Kidney (tissue), 14 donors: ENCODE measurements around the gene UBAP1. TPM values are rescaled to one million over a fixed set of nuclear protein-coding genes. Genes with fewer than 3 reads are reported as not detected.

Experiments
- DNase-seq, 5 donors: peaks; one replicate each; pipeline ENCODE4 v3.0.0-alpha.2; 2013 to 2020
- FAIRE-seq: peaks from 2 replicates; lab custom pipeline; 2012; peaks lifted over from hg19 to GRCh38; lab: Jason Lieb, UNC
- H3K27ac ChIP-seq, 2 donors: one replicate each; pipeline ENCODE4 v1.7.0; 2013; ENCODE audit warnings: low read depth in 2 of 2, low read length in 2 of 2, inconsistent platforms in 1 of 2
- H3K27me3 ChIP-seq: one replicate; pipeline ENCODE4 v1.7.1; 2013; ENCODE audit warnings: low read length, inconsistent platforms; ENCODE audit not compliant: control insufficient read depth, insufficient read depth
- H3K36me3 ChIP-seq, 3 donors: one replicate each; pipeline versions ENCODE4 v1.7.0 to v1.7.1; 2013; ENCODE audit warnings: low read length in 3 of 3, control low read depth in 1 of 3, inconsistent platforms in 1 of 3; ENCODE audit not compliant: insufficient read depth in 3 of 3, control insufficient read depth in 2 of 3
- H3K4me1 ChIP-seq, 3 donors: one replicate each; pipeline versions ENCODE4 v1.7.0 to v1.7.1; 2013; ENCODE audit warnings: low read length in 3 of 3, inconsistent platforms in 1 of 3, low read depth in 1 of 3; ENCODE audit not compliant: control insufficient read depth in 2 of 3, insufficient read depth in 2 of 3
- H3K4me3 ChIP-seq, 3 donors: one replicate each; pipeline versions ENCODE4 v1.7.0 to v1.8.1; 2013; ENCODE audit warnings: low read length in 3 of 3, control low read depth in 1 of 3, inconsistent platforms in 1 of 3
- H3K9ac ChIP-seq, 3 donors: one replicate each; pipeline versions ENCODE4 v1.7.0 to v1.7.1; 2013; ENCODE audit warnings: low read length in 3 of 3, control low read depth in 1 of 3, inconsistent platforms in 1 of 3
- H3K9me3 ChIP-seq, 3 donors: one replicate each; pipeline versions ENCODE4 v1.7.0 to v1.7.1; 2013; ENCODE audit warnings: low read length in 3 of 3, control low read depth in 1 of 3, inconsistent platforms in 1 of 3; ENCODE audit not compliant: control insufficient read depth in 2 of 3, insufficient read depth in 1 of 3
- CTCF ChIP-seq: IDR thresholded peaks from 3 replicates; pipeline ENCODE4 v1.5.1; 2012; ENCODE audit warnings: mild to moderate bottlenecking, moderate library complexity, borderline replicate concordance; ENCODE audit not compliant: insufficient read depth; ENCODE audit errors: extremely low read depth
- intact Hi-C: fragments of 100-400 bp; cut with DNase I; formaldehyde crosslinking; loops from one replicate; pipeline ENCODE4 v1.11.1; 2022
- polyA plus RNA-seq: library from polyadenylated mRNA; stranded (reverse); fragments of 350-450 nt; fragmentation: Illumina TruSeq; extraction: RNeasy Lipid Tissue Mini Kit (QIAGEN cat#74804); gene quantifications from one replicate; pipeline ENCODE4 v1.2.3, GENCODE V29; 2014; ENCODE audit warnings: low read depth, low replicate concordance; ENCODE audit not compliant: insufficient read depth
- total RNA-seq: library from RNA; stranded (reverse); fragmentation: NEBNext Ultra II Directional; extraction: Animal tissue kit (Norgen Biotek cat#: 25700); gene quantifications from one replicate; pipeline ENCODE4 v1.2.1, GENCODE V29; 2021
- donor health status: control.
- donor health status: control.
- donor health status: control.
- donor health status: control.
- donor health status: control.
- donor health status: DM: yes; HTN: yes; CAD: no.
- donor health status: Normal renal cell carcinoma (clear cell type).

Gene UBAP1
- total and polyA plus RNA-seq, 2 donors from 2014 or later = 39.4 to 53.8 TPM

GRCh38 chr9:34179213-34180136 lies 632 bp downstream of the UBAP1 start:
- no peak for FAIRE-seq
- H3K4me3 ChIP-seq = peak overlapping the region; percentile 90 to 98 (median 97)
- no peaks in the 10 kb centered on the region for H3K36me3 ChIP-seq
- H3K9ac ChIP-seq = peak overlapping the region; percentile 92 to 95 (median 93)
- no peak for TF ChIP-seq CTCF
- peak overlapping the region; percentile 94 to 95 for H3K27ac ChIP-seq
- no peaks in the 10 kb centered on the region for H3K27me3 ChIP-seq
- no peaks in the 10 kb centered on the region for H3K9me3 ChIP-seq
- H3K4me1 ChIP-seq = no peaks in the 10 kb centered on the region
- intact Hi-C loops = no loop called here
- DNase-seq = peak in 3 of 5 donors; percentile 89

- H3K27me3 ChIP-seq = no peaks in the 10 kb centered on the region
- TF ChIP-seq CTCF = no peak
- FAIRE-seq = peak; percentile 94
Observed at GRCh38 chr9:34185778-34186551, 7.1 kb downstream of the UBAP1 start.

GRCh38 chr9:34187891-34188240 lies 9.0 kb downstream of the UBAP1 start:
- intact Hi-C loops = no loop called here
- H3K9ac ChIP-seq = no peak overlapping the region
- DNase-seq (no peak), FAIRE-seq (no peak)
- peaks cover 0 to 6% (median 0%) of the 10 kb centered on the region in 3 donors for H3K36me3 ChIP-seq
- no peak overlapping the region for H3K27ac ChIP-seq
- no peaks in the 10 kb centered on the region for H3K9me3 ChIP-seq
- peaks cover 0 to 4% (median 0%) of the 10 kb centered on the region in 3 donors for H3K4me1 ChIP-seq
- no peak overlapping the region for H3K4me3 ChIP-seq
- TF ChIP-seq CTCF = no peak
- H3K27me3 ChIP-seq = no peaks in the 10 kb centered on the region

More at GRCh38 chr9:34185778-34186551, 7.1 kb downstream of the UBAP1 start:
- Histone ChIP-seq H3K9me3 (no peaks in the 10 kb centered on the region), H3K4me1 (peaks cover 0 to 4% (median 0%) of the 10 kb centered on the region in 3 donors), H3K36me3 (peaks cover 0 to 6% (median 0%) of the 10 kb centered on the region in 3 donors), H3K9ac (no peak overlapping the region), H3K27ac (peak overlapping the region; percentile 54 to 92), H3K4me3 (peak overlapping the region in 1 of 3 donors; percentile 14)
- intact Hi-C loops = no loop called here
- DNase-seq = peak in 2 of 5 donors; percentile 40 to 64
